Measurements from ENCODE around the gene PPBP.

DNA sequence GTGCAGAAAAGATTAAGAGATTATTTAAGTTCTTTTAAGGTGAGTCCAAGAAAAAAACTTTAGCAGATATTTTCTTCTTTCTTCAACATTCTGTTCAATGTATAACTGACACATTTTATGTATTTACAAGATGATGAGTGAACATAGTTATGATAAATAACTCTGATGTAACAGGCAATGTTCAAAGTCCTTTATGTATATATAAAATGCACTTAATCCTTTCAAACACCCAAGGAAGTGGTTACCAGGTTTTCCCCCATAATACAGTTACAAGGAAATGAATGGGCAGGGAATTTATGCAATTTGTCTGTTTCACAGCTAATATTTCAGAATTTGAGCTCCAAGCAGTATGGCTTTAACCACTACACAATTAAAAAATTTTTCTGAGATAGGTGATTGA, 42.3 kb upstream of the PPBP start:
- no peak for TF ChIP-seq POLR2A (IDR thresholded peaks at IDR 0.05)
- TF ChIP-seq, protein P1, sequence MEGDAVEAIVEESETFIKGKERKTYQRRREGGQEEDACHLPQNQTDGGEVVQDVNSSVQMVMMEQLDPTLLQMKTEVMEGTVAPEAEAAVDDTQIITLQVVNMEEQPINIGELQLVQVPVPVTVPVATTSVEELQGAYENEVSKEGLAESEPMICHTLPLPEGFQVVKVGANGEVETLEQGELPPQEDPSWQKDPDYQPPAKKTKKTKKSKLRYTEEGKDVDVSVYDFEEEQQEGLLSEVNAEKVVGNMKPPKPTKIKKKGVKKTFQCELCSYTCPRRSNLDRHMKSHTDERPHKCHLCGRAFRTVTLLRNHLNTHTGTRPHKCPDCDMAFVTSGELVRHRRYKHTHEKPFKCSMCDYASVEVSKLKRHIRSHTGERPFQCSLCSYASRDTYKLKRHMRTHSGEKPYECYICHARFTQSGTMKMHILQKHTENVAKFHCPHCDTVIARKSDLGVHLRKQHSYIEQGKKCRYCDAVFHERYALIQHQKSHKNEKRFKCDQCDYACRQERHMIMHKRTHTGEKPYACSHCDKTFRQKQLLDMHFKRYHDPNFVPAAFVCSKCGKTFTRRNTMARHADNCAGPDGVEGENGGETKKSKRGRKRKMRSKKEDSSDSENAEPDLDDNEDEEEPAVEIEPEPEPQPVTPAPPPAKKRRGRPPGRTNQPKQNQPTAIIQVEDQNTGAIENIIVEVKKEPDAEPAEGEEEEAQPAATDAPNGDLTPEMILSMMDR (IDR thresholded peaks at IDR 0.05) = no peak

Data from lower leg skin (tissue), 3 donors.